Activated T-helper 2 cell treated with anti-CD3 and anti-CD28 coated beads, Interferon-gamma antibody, Interleukin-2, Interleukin-4, amounts not matched to agents 10 μg/mL and 5 μg/mL and 100 μg/mL, durations not matched to agents 14 hours and 24 hours and 36 hours (primary cell): ENCODE measurements around the gene GATAD2A. TPM values are rescaled to one million over a fixed set of nuclear protein-coding genes. Genes with fewer than 3 reads are reported as not detected.

Experiments used
- total RNA-seq: library from RNA; stranded (reverse); gene quantifications from 2 replicates; pipeline ENCODE4 v1.2.3, GENCODE V29; 2022

The GATAD2A gene
- total RNA-seq, 1 donor from 2014 or later: 128 TPM

Other genes starting within 250 kb of the GATAD2A start
- gene MEF2B, start 235.4 kb upstream of the GATAD2A start, total RNA-seq: 2.7 and 3.0 TPM in 2 replicates
- gene BORCS8, start 213.5 kb upstream of the GATAD2A start, total RNA-seq: 28.8 and 33.2 TPM in 2 replicates
- 105 and 112 TPM in 2 replicates for gene RFXANK, start 213.4 kb upstream of the GATAD2A start, total RNA-seq
- gene NR2C2AP, start 202.3 kb upstream of the GATAD2A start, total RNA-seq: 32.5 and 37.0 TPM in 2 replicates
- 0.23 TPM in 1 of 2 replicates, not detected in the other for gene NCAN, start 193.7 kb upstream of the GATAD2A start, total RNA-seq
- gene TM6SF2, start 132.4 kb upstream of the GATAD2A start, total RNA-seq: not detected in 2 replicates
- gene SUGP1, start 85.2 kb upstream of the GATAD2A start, total RNA-seq: 67.6 and 73.4 TPM in 2 replicates
- 55.3 and 60.3 TPM in 2 replicates for gene MAU2, start 84.8 kb upstream of the GATAD2A start, total RNA-seq
- 2.6 and 2.9 TPM in 2 replicates for gene TSSK6, start 109.9 kb downstream of the GATAD2A start, total RNA-seq
- gene NDUFA13, start 110.5 kb downstream of the GATAD2A start, total RNA-seq: 381 and 393 TPM in 2 replicates
- 9.0 and 9.7 TPM in 2 replicates for gene YJEFN3, start 123.2 kb downstream of the GATAD2A start, total RNA-seq
- 0.14 and 0.21 TPM in 2 replicates for gene CILP2, start 132.6 kb downstream of the GATAD2A start, total RNA-seq
- gene PBX4, start 213.0 kb downstream of the GATAD2A start, total RNA-seq: 23.4 and 24.8 TPM in 2 replicates
- 28.9 and 29.8 TPM in 2 replicates for gene LPAR2, start 222.5 kb downstream of the GATAD2A start, total RNA-seq
- 66.0 and 67.5 TPM in 2 replicates for gene GMIP, start 238.0 kb downstream of the GATAD2A start, total RNA-seq